Bone marrow (tissue), 2 donors: ENCODE data around the gene MED13L.

Experiments
- DNase-seq, 2 donors: peaks; one replicate each; lab custom pipeline; 2025; lab: John Stamatoyannopoulos, UW

The MED13L gene

GRCh38 chr12:116277467-116278278 is at the start of gene MED13L:
MED13L (minus strand) TSS chr12:116277693; CDS start chr12:116277131, 562 bp downstream.
- DNase-seq, result peak; percentile 72 to 77

DNA sequence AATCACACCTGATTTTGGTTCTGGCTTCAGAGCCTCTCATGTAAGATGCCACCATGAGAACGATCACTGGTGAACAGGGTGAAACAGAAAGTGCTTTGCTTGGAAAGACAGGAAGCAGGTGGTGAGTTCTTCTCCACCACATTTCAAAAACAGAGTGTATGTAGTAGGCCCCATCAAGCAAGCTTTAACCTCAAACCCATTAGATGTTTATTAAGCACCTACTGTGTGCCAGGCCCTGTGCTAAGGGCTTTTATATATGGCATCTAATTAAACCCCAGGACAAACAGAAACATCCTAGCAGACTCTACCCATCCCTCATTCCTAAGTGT is 47.8 kb upstream of the MED13L start:
- DNase-seq, result peak in 1 of 2 donors; percentile 89

DNA sequence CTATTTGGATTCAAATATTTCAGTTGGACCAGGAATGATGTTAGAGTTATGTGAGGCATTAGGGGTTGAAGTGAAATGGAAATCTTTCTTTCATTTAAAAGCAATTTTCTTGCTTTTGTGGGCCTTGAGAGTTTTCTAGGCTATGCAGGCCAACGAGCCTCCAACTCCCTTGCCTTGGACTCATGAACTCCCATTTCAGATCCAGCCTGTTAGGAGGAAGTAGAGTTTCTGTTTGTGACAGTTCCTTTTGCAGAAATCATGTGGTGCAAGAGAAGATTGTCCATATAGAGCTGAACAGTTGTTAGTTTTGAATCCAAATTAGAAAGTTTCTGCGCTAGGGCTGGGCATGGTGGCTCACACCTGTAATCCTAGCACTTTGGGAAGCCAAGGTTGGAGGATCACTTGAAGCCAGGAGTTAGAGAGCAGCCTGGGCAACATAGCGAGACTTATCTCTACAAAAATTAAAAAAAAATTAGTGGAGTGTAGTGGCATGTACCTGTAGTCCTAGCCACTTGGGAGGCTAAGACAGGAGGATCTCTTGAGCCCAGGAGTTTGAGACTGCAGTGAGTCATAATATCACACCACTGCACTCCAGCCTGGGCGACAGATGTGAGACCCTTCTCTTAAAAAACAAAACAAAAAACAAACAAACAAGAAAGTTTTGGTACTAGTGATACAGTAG is 47.3 kb upstream of the MED13L start:
- DNase-seq, result peak in 1 of 2 donors; percentile 21

DNA sequence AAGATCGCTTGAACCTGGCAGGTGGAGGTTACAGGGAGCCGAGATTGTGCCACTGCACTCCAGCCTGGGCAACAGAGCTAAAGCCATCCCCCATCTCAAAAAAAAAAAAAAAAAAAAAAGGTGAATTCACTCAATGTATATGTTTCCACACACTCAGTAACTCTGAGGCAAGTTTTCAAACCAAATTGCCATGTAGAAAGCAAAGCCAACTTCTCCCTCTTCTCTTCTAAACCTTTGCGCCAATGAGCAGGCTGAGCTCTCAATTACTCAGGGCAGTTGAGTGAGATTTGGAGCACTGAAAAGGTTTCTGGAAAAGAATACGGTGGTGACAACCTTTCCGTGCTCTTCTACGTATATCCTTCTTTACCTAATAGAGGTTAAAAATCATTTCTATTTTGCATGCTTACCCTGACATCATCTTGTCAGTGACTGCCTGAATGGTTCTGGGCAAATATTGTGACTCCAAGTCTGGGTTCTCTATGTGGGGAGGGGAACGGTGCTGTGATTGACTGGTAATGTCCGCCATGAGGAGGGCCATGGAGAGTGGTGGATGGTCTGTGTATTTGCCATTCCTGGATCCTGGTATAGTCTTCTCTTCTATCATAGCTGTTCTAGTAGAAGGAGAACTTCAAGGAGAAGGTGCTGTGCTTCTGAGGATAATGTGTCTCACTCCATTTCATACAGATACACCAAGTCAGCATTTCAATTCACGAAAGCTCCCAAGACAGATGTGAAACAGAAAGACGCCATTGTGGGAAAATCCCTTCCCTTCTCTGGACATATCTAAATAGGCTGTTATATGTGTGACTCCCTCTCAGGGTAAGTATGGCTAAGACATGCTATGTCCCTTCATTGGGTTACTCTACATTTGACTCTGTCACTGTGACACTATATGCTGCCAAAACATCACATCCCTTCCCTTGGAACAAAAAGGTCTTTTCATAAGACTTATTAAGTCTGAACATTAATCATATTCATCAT is 46.2 kb upstream of the MED13L start:
- DNase-seq, result no peak

- no peak for DNase-seq
Measured at GRCh38 chr12:116321913-116322312, 44.4 kb upstream of the MED13L start.

DNA sequence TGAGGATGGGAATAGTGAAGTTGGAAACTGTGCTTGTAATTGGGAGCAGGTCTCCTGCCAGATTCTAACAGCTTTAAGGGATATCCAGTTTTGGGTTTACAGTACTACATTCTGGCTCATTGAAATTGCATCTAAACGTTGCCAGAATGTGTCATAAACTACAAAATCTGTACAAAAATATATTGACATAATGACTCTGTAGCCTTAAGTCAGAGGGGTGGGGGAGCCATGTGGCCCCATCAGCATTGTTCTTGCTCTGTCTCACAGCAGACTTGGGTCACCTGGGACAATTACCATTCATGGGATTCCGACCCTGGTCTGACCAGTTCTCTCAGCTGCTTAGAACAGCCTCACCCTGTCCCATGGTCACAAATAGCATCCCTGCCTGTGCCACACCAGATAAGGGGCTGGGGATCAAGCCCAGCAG is 43.3 kb upstream of the MED13L start:
- DNase-seq, result no peak

- peak; percentile 38 to 93 for DNase-seq
Measured at GRCh38 chr12:116319898-116320621, 42.6 kb upstream of the MED13L start.

- no peak for DNase-seq
Measured at GRCh38 chr12:116319233-116319897, 41.9 kb upstream of the MED13L start.

DNA sequence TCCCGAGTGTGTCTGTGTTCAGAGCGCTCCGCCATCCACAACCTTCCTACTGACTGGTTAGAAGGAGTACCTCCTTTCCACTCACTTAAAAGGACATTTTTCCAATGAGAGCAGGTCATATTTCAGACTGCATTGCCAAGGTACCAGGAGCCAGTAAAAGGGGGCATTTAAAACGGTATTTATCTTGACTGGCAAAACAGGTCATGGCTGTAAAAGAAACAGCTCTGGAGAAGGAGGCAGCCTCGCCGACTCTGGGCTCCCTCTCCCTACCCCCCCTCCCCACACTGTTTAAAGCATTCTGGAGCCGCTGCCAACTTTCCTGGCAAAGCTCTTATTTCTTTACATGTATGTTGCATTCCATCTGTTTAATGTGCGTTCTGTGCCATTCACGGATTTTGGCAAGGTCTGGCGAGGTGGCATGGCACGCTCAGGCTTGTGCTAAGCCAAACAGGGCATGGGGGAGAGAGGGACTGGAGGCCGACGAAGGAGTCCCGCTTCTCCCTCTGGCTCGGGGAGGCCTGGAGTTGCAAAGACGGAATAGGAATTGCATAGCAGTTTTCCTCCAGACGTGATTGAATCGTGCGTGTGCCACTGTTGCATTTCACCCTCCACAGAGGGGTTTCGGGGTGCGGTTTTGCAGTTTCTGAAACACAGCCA is 41.2 kb upstream of the MED13L start:
- DNase-seq, result no peak

GRCh38 chr12:116317986-116318575 is 40.6 kb upstream of the MED13L start:
- no peak for DNase-seq

DNA sequence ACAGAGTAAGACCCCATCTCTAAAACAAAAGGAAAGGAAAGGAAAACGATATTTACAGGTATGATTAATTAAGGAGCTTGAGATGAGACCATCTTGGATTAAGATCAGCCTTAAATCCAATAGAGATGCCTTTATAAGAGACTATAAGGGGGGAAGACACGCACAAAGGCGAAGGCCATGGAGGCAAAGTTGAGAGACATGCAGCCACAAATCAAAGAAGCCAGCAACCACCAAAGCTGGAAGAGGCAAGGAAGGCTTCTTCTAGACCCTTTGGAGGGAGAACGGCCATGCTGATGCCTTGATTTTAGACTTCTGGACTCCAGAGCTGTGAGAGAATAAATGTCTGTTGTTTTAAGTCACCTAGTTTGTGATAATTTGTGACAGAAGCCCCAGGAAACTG is 39.6 kb upstream of the MED13L start:
- DNase-seq, result no peak

DNA sequence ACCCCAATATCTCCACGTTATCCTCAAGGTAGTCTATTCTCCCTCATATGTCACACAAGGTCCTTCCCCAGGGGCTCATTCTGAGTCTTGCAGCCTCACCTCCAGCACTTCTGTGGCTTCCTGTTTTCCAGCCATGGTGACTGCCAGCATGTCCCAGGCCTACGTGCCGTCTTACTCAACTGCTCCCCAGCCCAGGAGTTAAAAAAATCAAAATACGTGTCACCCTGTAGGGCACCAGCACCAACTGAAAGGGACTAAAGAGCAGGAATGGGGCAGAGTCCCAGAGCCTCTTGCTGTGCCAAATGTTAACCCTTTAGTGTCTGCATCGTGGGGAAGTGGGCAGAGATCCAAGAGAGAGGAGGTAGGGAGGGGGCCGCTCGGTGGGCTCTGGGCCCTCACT is 37.0 kb upstream of the MED13L start:
- DNase-seq, result peak in 1 of 2 donors; percentile 77

GRCh38 chr12:116313194-116313927 is 35.9 kb upstream of the MED13L start:
- DNase-seq, result no peak

GRCh38 chr12:116310082-116310481 is 32.6 kb upstream of the MED13L start:
- DNase-seq, result no peak

GRCh38 chr12:116309343-116309742 is 31.9 kb upstream of the MED13L start:
- no peak for DNase-seq

GRCh38 chr12:116308647-116309046 is 31.2 kb upstream of the MED13L start:
- DNase-seq, result no peak

DNA sequence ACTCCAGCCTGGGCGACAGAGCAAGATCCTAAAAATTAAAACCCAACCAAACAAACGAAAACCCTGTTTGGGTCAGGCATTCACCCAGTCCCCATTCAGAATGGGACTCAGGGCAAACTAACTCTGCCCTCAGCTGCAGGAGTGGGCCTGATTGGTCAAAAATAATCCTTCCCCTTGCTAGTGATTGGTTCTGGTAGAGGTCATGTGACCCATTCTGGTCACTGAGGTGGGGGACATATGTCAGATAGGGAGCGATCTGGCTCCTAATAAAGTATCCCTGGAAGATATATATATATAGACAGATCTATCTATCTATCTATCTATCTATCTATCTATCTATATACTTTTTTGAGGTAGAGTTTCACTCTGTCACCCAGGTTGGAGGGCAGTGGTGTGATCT is 29.5 kb upstream of the MED13L start:
- no peak for DNase-seq

- no peak for DNase-seq
Measured at GRCh38 chr12:116306506-116306905, 29.0 kb upstream of the MED13L start.

- DNase-seq, result no peak
Measured at GRCh38 chr12:116304621-116305020, 27.1 kb upstream of the MED13L start.
